ENCODE data around the gene DNPEP.
"Not testable (repeated sequence)": the region's sequence is repeated elsewhere in the genome, so short reads cannot be mapped to it uniquely, and the experiment has no call there.

The DNPEP gene

GRCh38 chr2:219408204-219408603 is 20.5 kb upstream of the DNPEP start:
- H2AFZ ChIP-seq (ENCODE audit: low read depth, low read length, severe bottlenecking): no peak overlapping the region
- no peaks in the 10 kb centered on the region for H3K9me3 ChIP-seq (ENCODE audit: insufficient read depth, low read length)
- H3K27ac ChIP-seq (ENCODE audit: low read depth, low read length): no peak overlapping the region
- H3K9ac ChIP-seq (ENCODE audit: low read length): no peak overlapping the region
- no peaks in the 10 kb centered on the region for H3K79me2 ChIP-seq (ENCODE audit: insufficient read depth, low read length)
- no peak for TF ChIP-seq CTCF (IDR thresholded peaks at IDR 0.05; ENCODE audit: insufficient read depth, low read length, poor library complexity, severe bottlenecking)
- no peak for TF ChIP-seq EZH2phosphoT487 (conservative IDR thresholded peaks at IDR 0.05; ENCODE audit: low read length)
- H3K9me2 ChIP-seq (replicated peaks; ENCODE audit: insufficient read depth, low read length): no peaks in the 10 kb centered on the region
- no peak overlapping the region for H3K4me3 ChIP-seq (ENCODE audit: insufficient read depth, low read length, poor library complexity, severe bottlenecking)
- H4K20me1 ChIP-seq (ENCODE audit: low read depth, low read length): no peaks in the 10 kb centered on the region
- H3K4me2 ChIP-seq (ENCODE audit: low read depth, low read length, poor library complexity, severe bottlenecking): no peak overlapping the region
- H3K27me3 ChIP-seq (ENCODE audit: low read length): no peaks in the 10 kb centered on the region
- no peaks in the 10 kb centered on the region for H3K36me3 ChIP-seq (ENCODE audit: low read length)
- no peaks in the 10 kb centered on the region for H3F3A ChIP-seq (ENCODE audit: insufficient read depth)

- not testable (repeated sequence) for H3K4me2 ChIP-seq (ENCODE audit: low read depth, low read length, poor library complexity, severe bottlenecking); H3F3A ChIP-seq (ENCODE audit: insufficient read depth); H4K20me1 ChIP-seq (ENCODE audit: low read depth, low read length); H3K9me3 ChIP-seq (ENCODE audit: insufficient read depth, low read length); H3K27ac ChIP-seq (ENCODE audit: low read depth, low read length); H2AFZ ChIP-seq (ENCODE audit: low read depth, low read length, severe bottlenecking); H3K9ac ChIP-seq (ENCODE audit: low read length); H3K79me2 ChIP-seq (ENCODE audit: insufficient read depth, low read length); H3K27me3 ChIP-seq (ENCODE audit: low read length); H3K36me3 ChIP-seq (ENCODE audit: low read length); H3K9me2 ChIP-seq (replicated peaks; ENCODE audit: insufficient read depth, low read length); H3K4me3 ChIP-seq (ENCODE audit: insufficient read depth, low read length, poor library complexity, severe bottlenecking)
Measured at GRCh38 chr2:219407343-219407742, 19.6 kb upstream of the DNPEP start.

- Histone ChIP-seq H4K20me1 (ENCODE audit: low read depth, low read length) (no peaks in the 10 kb centered on the region), H3K9me2 (replicated peaks; ENCODE audit: insufficient read depth, low read length) (no peaks in the 10 kb centered on the region), H3K27ac (ENCODE audit: low read depth, low read length) (no peak overlapping the region), H3K4me2 (ENCODE audit: low read depth, low read length, poor library complexity, severe bottlenecking) (no peak overlapping the region), H3K79me2 (ENCODE audit: insufficient read depth, low read length) (no peaks in the 10 kb centered on the region), H3K9ac (ENCODE audit: low read length) (no peak overlapping the region), H3K4me3 (ENCODE audit: insufficient read depth, low read length, poor library complexity, severe bottlenecking) (no peak overlapping the region), H3K36me3 (ENCODE audit: low read length) (no peaks in the 10 kb centered on the region), H3K9me3 (ENCODE audit: insufficient read depth, low read length) (no peaks in the 10 kb centered on the region), H3K27me3 (ENCODE audit: low read length) (no peaks in the 10 kb centered on the region), H2AFZ (ENCODE audit: low read depth, low read length, severe bottlenecking) (no peak overlapping the region), H3F3A (ENCODE audit: insufficient read depth) (no peaks in the 10 kb centered on the region)
- TF ChIP-seq CTCF (IDR thresholded peaks at IDR 0.05; ENCODE audit: insufficient read depth, low read length, poor library complexity, severe bottlenecking) (no peak), EZH2phosphoT487 (conservative IDR thresholded peaks at IDR 0.05; ENCODE audit: low read length) (no peak)
Measured at GRCh38 chr2:219406861-219407230, 19.1 kb upstream of the DNPEP start.

GRCh38 chr2:219405958-219406860 is 18.5 kb upstream of the DNPEP start:
- no peak for TF ChIP-seq EZH2phosphoT487 (conservative IDR thresholded peaks at IDR 0.05; ENCODE audit: low read length)
- TF ChIP-seq CTCF (IDR thresholded peaks at IDR 0.05; ENCODE audit: insufficient read depth, low read length, poor library complexity, severe bottlenecking): no peak
- H3K27me3 ChIP-seq (ENCODE audit: low read length): no peaks in the 10 kb centered on the region
- H3K79me2 ChIP-seq (ENCODE audit: insufficient read depth, low read length): no peaks in the 10 kb centered on the region
- no peaks in the 10 kb centered on the region for H3K9me3 ChIP-seq (ENCODE audit: insufficient read depth, low read length)
- no peak overlapping the region for H3K27ac ChIP-seq (ENCODE audit: low read depth, low read length)
- H3K4me2 ChIP-seq (ENCODE audit: low read depth, low read length, poor library complexity, severe bottlenecking): no peak overlapping the region
- no peak overlapping the region for H2AFZ ChIP-seq (ENCODE audit: low read depth, low read length, severe bottlenecking)
- no peaks in the 10 kb centered on the region for H4K20me1 ChIP-seq (ENCODE audit: low read depth, low read length)
- H3K9ac ChIP-seq (ENCODE audit: low read length): no peak overlapping the region
- H3K9me2 ChIP-seq (replicated peaks; ENCODE audit: insufficient read depth, low read length): no peaks in the 10 kb centered on the region
- no peaks in the 10 kb centered on the region for H3F3A ChIP-seq (ENCODE audit: insufficient read depth)
- H3K4me3 ChIP-seq (ENCODE audit: insufficient read depth, low read length, poor library complexity, severe bottlenecking): no peak overlapping the region
- H3K36me3 ChIP-seq (ENCODE audit: low read length): no peaks in the 10 kb centered on the region
